Body of pancreas (tissue), 4 donors: Measurements from ENCODE around the gene RSF1. TPM values are rescaled to one million over a fixed set of nuclear protein-coding genes. Genes with fewer than 3 reads are reported as not detected.

Experiments
- ATAC-seq: fragments of 150-250 bp; one replicate; pipeline ENCODE4 v1.9.1; 2016
- DNase-seq, 4 donors: peaks; one replicate each; pipeline ENCODE4 v3.0.0-alpha.2; 2019
- H3K27ac ChIP-seq, 4 donors: fragments of 200-600 bp; sonication (generic); 1 replicate in 3 of 4; 2 replicates in 1 of 4; pipeline versions ENCODE4 v1.5.1 to v1.6.1; 2016 to 2019; ENCODE audit warnings: mild to moderate bottlenecking in 1 of 4, mixed read lengths in 1 of 4, moderate library complexity in 1 of 4
- H3K27me3 ChIP-seq, 2 donors: fragments of 200-600 bp; sonication (generic); one replicate each; pipeline ENCODE4 v1.6.0; 2016; ENCODE audit warnings: mild to moderate bottlenecking in 1 of 2
- H3K36me3 ChIP-seq, 2 donors: fragments of 200-600 bp; sonication (generic); replicated peaks in 1 of 2; 2 replicates each; pipeline ENCODE4 v1.5.1; 2016; ENCODE audit warnings: low read depth in 2 of 2; ENCODE audit not compliant: insufficient read depth in 1 of 2
- H3K4me1 ChIP-seq: fragments of 200-600 bp; sonication (generic); one replicate; pipeline ENCODE4 v1.6.0; 2016
- H3K4me3 ChIP-seq, 2 donors: fragments of 200-600 bp; sonication (generic); 1 replicate in 1 of 2; 2 replicates in 1 of 2; pipeline ENCODE4 v1.5.1; 2016 to 2019
- H3K9me3 ChIP-seq, 3 donors: fragments of 200-600 bp; sonication (generic); 1 replicate in 2 of 3; 2 replicates in 1 of 3; pipeline ENCODE4 v1.5.1; 2016
- CTCF ChIP-seq, 7 experiments: fragments of 450-650 bp in 4 of 7; fragments of 200-600 bp in 3 of 7; sonication (generic) in 3 of 7; IDR thresholded peaks; one replicate each; pipeline ENCODE4 v1.5.1; 2016 to 2019; ENCODE audit warnings: antibody characterized with exemption in 7 of 7
- POLR2A ChIP-seq, 3 donors: fragments of 450-650 bp; IDR thresholded peaks; one replicate each; pipeline ENCODE4 v1.6.1; 2016; ENCODE audit warnings: antibody characterized with exemption in 3 of 3, mild to moderate bottlenecking in 2 of 3
- WGBS, 2 donors: methylation state at CpG; one replicate each; pipeline ENCODE4 v1.1.5; 2017; 5-methylcytosine and 5-hydroxymethylcytosine counted together
- intact Hi-C: fragments of 100-400 bp; cut with DNase I; formaldehyde crosslinking; loops from one replicate; pipeline ENCODE4 v1.15.1; 2023
- total RNA-seq, 2 donors: library from RNA; depleted of rRNA; stranded (reverse); fragments of >200 nt; gene quantifications; one replicate each; pipeline ENCODE4 v1.1.0, GENCODE V29; 2016

Gene RSF1
- total RNA-seq, 2 donors from 2014 or later: 18.2 to 129 TPM

- Histone ChIP-seq H3K36me3 (no peaks in the 10 kb centered on the region), H3K27me3 (no peaks in the 10 kb centered on the region), H3K9me3 (no peaks in the 10 kb centered on the region), H3K4me1 (no peaks in the 10 kb centered on the region), H3K4me3 (no peak overlapping the region), H3K27ac (no peak overlapping the region)
- WGBS, 2 donors: 83 to 95% methylated on average over 4 of the region's 4 CpGs
- TF ChIP-seq POLR2A (IDR thresholded peaks at IDR 0.05) (no peak), CTCF (IDR thresholded peaks at IDR 0.05) (no peak)
- DNase-seq (no peak), ATAC-seq (no peak)
- intact Hi-C loops: no loop called here
Measured at GRCh38 chr11:77654770-77655434, 165.6 kb downstream of the RSF1 start.

GRCh38 chr11:77650123-77650522 lies 170.4 kb downstream of the RSF1 start:
- H3K4me1 ChIP-seq: no peaks in the 10 kb centered on the region
- TF ChIP-seq POLR2A (IDR thresholded peaks at IDR 0.05) (no peak), CTCF (IDR thresholded peaks at IDR 0.05) (no peak)
- WGBS, 2 donors: 54 to 68% methylated on average over 3 of the region's 3 CpGs
- ATAC-seq (no peak), DNase-seq (no peak)
- no peak overlapping the region for H3K27ac ChIP-seq
- H3K27me3 ChIP-seq: no peaks in the 10 kb centered on the region
- H3K9me3 ChIP-seq: no peaks in the 10 kb centered on the region
- intact Hi-C loops: no loop called here
- no peak overlapping the region for H3K4me3 ChIP-seq
- no peaks in the 10 kb centered on the region for H3K36me3 ChIP-seq

- DNase-seq: no peak
- TF ChIP-seq CTCF (IDR thresholded peaks at IDR 0.05) (no peak), POLR2A (IDR thresholded peaks at IDR 0.05) (no peak)
- peaks cover 11% of the 10 kb centered on the region for H3K4me1 ChIP-seq
- 52 to 54% methylated on average over 3 of the region's 3 CpGs for whole genome bisulfite sequencing, 2 donors
- H3K4me3 ChIP-seq: no peak overlapping the region
- H3K27ac ChIP-seq: no peak overlapping the region
- H3K27me3 ChIP-seq: no peaks in the 10 kb centered on the region
- no peaks in the 10 kb centered on the region for H3K36me3 ChIP-seq
- no peaks in the 10 kb centered on the region for H3K9me3 ChIP-seq
- intact Hi-C loops: no loop called here
- no peak for ATAC-seq
Measured at GRCh38 chr11:77647654-77648305, 172.7 kb downstream of the RSF1 start.

- Histone ChIP-seq H3K4me1 (peaks cover 13% of the 10 kb centered on the region), H3K9me3 (no peaks in the 10 kb centered on the region), H3K4me3 (no peak overlapping the region), H3K27me3 (no peaks in the 10 kb centered on the region), H3K36me3 (no peaks in the 10 kb centered on the region), H3K27ac (no peak overlapping the region)
- no peak for ATAC-seq
- no peak for TF ChIP-seq POLR2A (IDR thresholded peaks at IDR 0.05)
- no peak for TF ChIP-seq CTCF (IDR thresholded peaks at IDR 0.05)
- DNase-seq: no peak
- intact Hi-C loops: no loop called here
- WGBS, 2 donors: 71 to 82% methylated on average over 1 of the region's 1 CpG
Measured at GRCh38 chr11:77644887-77645286, 175.6 kb downstream of the RSF1 start.

- TF ChIP-seq CTCF (IDR thresholded peaks at IDR 0.05) (no peak), POLR2A (IDR thresholded peaks at IDR 0.05) (no peak)
- no peaks in the 10 kb centered on the region for H3K27me3 ChIP-seq
- peaks cover 19% of the 10 kb centered on the region for H3K4me1 ChIP-seq
- H3K27ac ChIP-seq: no peak overlapping the region
- H3K9me3 ChIP-seq: no peaks in the 10 kb centered on the region
- 84 to 87% methylated on average over 2 of the region's 2 CpGs for WGBS, 2 donors
- no peaks in the 10 kb centered on the region for H3K36me3 ChIP-seq
- DNase-seq (no peak), ATAC-seq (no peak)
- intact Hi-C loops: no loop called here
- no peak overlapping the region for H3K4me3 ChIP-seq
Measured at GRCh38 chr11:77642228-77642627, 178.3 kb downstream of the RSF1 start.
